A549 (cell line): Measurements from ENCODE around the gene R3HDM2. TPM values are rescaled to one million over a fixed set of nuclear protein-coding genes. Genes with fewer than 3 reads are reported as not detected.
"Not testable (repeated sequence)": the region's sequence is repeated elsewhere in the genome, so short reads cannot be mapped to it uniquely, and the experiment has no call there.

ENCODE experiments used
- ATAC-seq, 2 experiments: fragments of 200-7000 bp in 1 of 2; fragments of >200 bp in 1 of 2; cut with Nextera tagmentation in 1 of 2; cut with Tn5 transposase in 1 of 2; 3 replicates each; pipeline versions ENCODE4 v1.8.0 to v1.9.1; 2018 to 2020; ENCODE audit warnings: mild to moderate bottlenecking in 1 of 2, moderate library complexity in 1 of 2
- CTCF ChIA-PET: fragments of 300-600 bp; sonication (Branson Sonifier 250); formaldehyde crosslinking; extraction: SDS; loops from one replicate; lab custom pipeline; 2021; ENCODE audit warnings: antibody characterized with exemption, inconsistent platforms; lab: Yijun Ruan, JAX
- POLR2A ChIA-PET: fragments of 350-600 bp; formaldehyde crosslinking; extraction: SDS; loops from one replicate; lab custom pipeline; 2021; ENCODE audit warnings: antibody characterized with exemption, inconsistent platforms; lab: Yijun Ruan, JAX
- DNase-seq, 2 experiments: peaks; one replicate each; pipeline versions ENCODE4 v3.0.0 to v3.0.0-alpha.2; 2011 to 2016; ENCODE audit warnings: low read depth in 1 of 2, low spot score in 1 of 2
- FAIRE-seq: peaks from 2 replicates; lab custom pipeline; 2011; peaks lifted over from hg19 to GRCh38; lab: Jason Lieb, UNC
- H3K27ac ChIP-seq, 2 experiments: fragments of >200 bp; sonication (Bioruptor Twin); formaldehyde crosslinking; 3 replicates each; pipeline ENCODE4 v1.5.1; 2016 to 2017
- H3K4me1 ChIP-seq: fragments of >200 bp; sonication (Bioruptor Twin); formaldehyde crosslinking; 3 replicates; pipeline ENCODE4 v1.6.1; 2016
- H3K4me2 ChIP-seq: fragments of >200 bp; sonication (Bioruptor Twin); formaldehyde crosslinking; 3 replicates; pipeline ENCODE4 v1.6.1; 2016
- H3K4me3 ChIP-seq: fragments of >200 bp; sonication (Bioruptor Twin); formaldehyde crosslinking; 3 replicates; pipeline ENCODE4 v1.5.1; 2016
- H3K9me3 ChIP-seq: fragments of >200 bp; sonication (Bioruptor Twin); formaldehyde crosslinking; 3 replicates; pipeline ENCODE4 v1.6.1; 2016
- BHLHE40 ChIP-seq: IDR thresholded peaks from 2 replicates; pipeline ENCODE4 v1.6.1; 2012; ENCODE audit warnings: low read depth, low read length, inconsistent platforms
- CEBPB ChIP-seq, 2 experiments: fragments of >200 bp in 1 of 2; sonication (Bioruptor Twin) in 1 of 2; formaldehyde crosslinking in 1 of 2; IDR thresholded peaks; 2 replicates each; pipeline ENCODE4 v1.6.1; 2012 to 2016
- CHD4 ChIP-seq: fragments of 200-600 bp; sonication (generic); IDR thresholded peaks from 2 replicates; pipeline ENCODE4 v1.6.1; 2016; ENCODE audit warnings: antibody characterized with exemption, mild to moderate bottlenecking, borderline replicate concordance
- E2F6 ChIP-seq: IDR thresholded peaks from 2 replicates; pipeline ENCODE4 v1.6.1; 2012; ENCODE audit warnings: low read depth, borderline replicate concordance
- EHF ChIP-seq: fragments of 250-450 bp; sonication (Bioruptor Pico); IDR thresholded peaks from 2 replicates; pipeline ENCODE4 v1.5.0; 2020; ENCODE audit warnings: mild to moderate bottlenecking
- EHMT2 ChIP-seq: fragments of 200-600 bp; sonication (generic); IDR thresholded peaks from 2 replicates; pipeline ENCODE4 v1.6.1; 2016; ENCODE audit warnings: antibody characterized with exemption, low read depth, mild to moderate bottlenecking, moderate library complexity
- ELK1 ChIP-seq: fragments of 150-350 bp; IDR thresholded peaks from 2 replicates; pipeline ENCODE4 v1.6.1; 2014; ENCODE audit warnings: low read depth, mild to moderate bottlenecking, low read length
- EP300 ChIP-seq, 2 experiments: fragments of >200 bp; sonication (Bioruptor Twin); formaldehyde crosslinking; IDR thresholded peaks; 2 replicates in 1 of 2; 3 replicates in 1 of 2; pipeline ENCODE4 v1.6.1; 2016 to 2017
- ESRRA ChIP-seq: fragments of 150-350 bp; IDR thresholded peaks from 2 replicates; pipeline ENCODE4 v1.6.1; 2014; ENCODE audit warnings: mild to moderate bottlenecking, low read length, borderline replicate concordance
- FOSB ChIP-seq: fragments of 250-450 bp; sonication (Bioruptor Pico); IDR thresholded peaks from 2 replicates; pipeline ENCODE4 v1.5.0; 2020; ENCODE audit warnings: mild to moderate bottlenecking, moderate library complexity
- HDAC2 ChIP-seq: fragments of 200-600 bp; sonication (generic); IDR thresholded peaks from 2 replicates; pipeline ENCODE4 v1.6.1; 2016
- HOXB5 ChIP-seq: fragments of 250-450 bp; sonication (Bioruptor Pico); IDR thresholded peaks from 2 replicates; pipeline ENCODE4 v1.5.0; 2020; ENCODE audit warnings: mild to moderate bottlenecking, moderate library complexity
- JUN ChIP-seq, 2 experiments: fragments of >200 bp; sonication (Bioruptor Twin); formaldehyde crosslinking; IDR thresholded peaks; 2 replicates in 1 of 2; 3 replicates in 1 of 2; pipeline ENCODE4 v1.6.1; 2016 to 2017
- JUNB ChIP-seq: fragments of >200 bp; sonication (Bioruptor Twin); formaldehyde crosslinking; IDR thresholded peaks from 2 replicates; pipeline ENCODE4 v1.6.1; 2016
- KDM1A ChIP-seq: fragments of 200-600 bp; sonication (generic); IDR thresholded peaks from 2 replicates; pipeline ENCODE4 v1.6.1; 2016; ENCODE audit warnings: low read depth, mild to moderate bottlenecking
- MAFK ChIP-seq: fragments of 450-650 bp; IDR thresholded peaks from 2 replicates; pipeline ENCODE4 v1.6.1; 2014; ENCODE audit not compliant: partially characterized antibody
- MAZ ChIP-seq: fragments of 150-350 bp; IDR thresholded peaks from 2 replicates; pipeline ENCODE4 v1.6.1; 2014; ENCODE audit warnings: antibody characterized with exemption, low read depth, low read length, borderline replicate concordance
- NFE2L2 ChIP-seq: fragments of 150-350 bp; conservative IDR thresholded peaks from 2 replicates; pipeline ENCODE4 v1.6.1; 2014; ENCODE audit warnings: low read length
- RAD21 ChIP-seq, 2 experiments: fragments of >200 bp in 1 of 2; sonication (Bioruptor Twin) in 1 of 2; formaldehyde crosslinking in 1 of 2; IDR thresholded peaks in 1 of 2; conservative IDR thresholded peaks in 1 of 2; 2 replicates in 1 of 2; 3 replicates in 1 of 2; pipeline ENCODE4 v1.6.1; 2012 to 2018; ENCODE audit warnings: inconsistent platforms in 1 of 2
- RARB ChIP-seq: fragments of 250-450 bp; sonication (Bioruptor Pico); IDR thresholded peaks from 2 replicates; pipeline ENCODE4 v1.8.0; 2021; ENCODE audit warnings: mild to moderate bottlenecking, moderate library complexity
- RCOR1 ChIP-seq: fragments of 150-350 bp; IDR thresholded peaks from 2 replicates; pipeline ENCODE4 v1.6.1; 2014; ENCODE audit warnings: antibody characterized with exemption, low read length, low read depth
- REST ChIP-seq: fragments of 200-600 bp; sonication (generic); IDR thresholded peaks from 2 replicates; pipeline ENCODE4 v1.6.1; 2016; ENCODE audit warnings: antibody characterized with exemption, mild to moderate bottlenecking, moderate library complexity
- RNF2 ChIP-seq: fragments of 200-600 bp; sonication (generic); IDR thresholded peaks from 2 replicates; pipeline ENCODE4 v1.6.1; 2016; ENCODE audit warnings: low read depth, mild to moderate bottlenecking, antibody characterized with exemption, moderate library complexity, borderline replicate concordance
- SMC3 ChIP-seq: fragments of >200 bp; sonication (Bioruptor Twin); formaldehyde crosslinking; IDR thresholded peaks from 3 replicates; pipeline ENCODE4 v1.6.1; 2018; ENCODE audit warnings: inconsistent platforms
- SREBF2 ChIP-seq: fragments of 450-650 bp; IDR thresholded peaks from 2 replicates; pipeline ENCODE4 v1.6.1; 2014; ENCODE audit warnings: mild to moderate bottlenecking, moderate library complexity
- USF2 ChIP-seq: fragments of 450-650 bp; IDR thresholded peaks from 2 replicates; pipeline ENCODE4 v1.6.1; 2014; ENCODE audit warnings: antibody characterized with exemption
- WGBS: methylation state at CpG from one replicate; pipeline ENCODE4 v1.1.6; 2017; ENCODE audit errors: missing lambda C conversion rate; 5-methylcytosine and 5-hydroxymethylcytosine counted together
- polyA plus RNA-seq, 4 experiments: library from polyadenylated mRNA; depleted of rRNA in 3 of 4; stranded (reverse); fragments of >200 nt; fragmentation: RNase III in 1 of 4; extraction: RNeasy Plus Mini Kit Qiagen cat#74134 plus additional on column Dnase treatment in 1 of 4; gene quantifications; 2 replicates in 3 of 4; 3 replicates in 1 of 4; pipeline ENCODE4 v1.2.3, GENCODE V29; 2011 to 2017
- TF ChIP-seq, protein P1 (sequence below): IDR thresholded peaks from 2 replicates; pipeline ENCODE4 v1.6.1; 2012

R3HDM2 gene
- polyA plus RNA-seq, 2 of the 4 experiments (the other 2 are of a cell fraction) = 14.0 to 30.6 TPM

DNA sequence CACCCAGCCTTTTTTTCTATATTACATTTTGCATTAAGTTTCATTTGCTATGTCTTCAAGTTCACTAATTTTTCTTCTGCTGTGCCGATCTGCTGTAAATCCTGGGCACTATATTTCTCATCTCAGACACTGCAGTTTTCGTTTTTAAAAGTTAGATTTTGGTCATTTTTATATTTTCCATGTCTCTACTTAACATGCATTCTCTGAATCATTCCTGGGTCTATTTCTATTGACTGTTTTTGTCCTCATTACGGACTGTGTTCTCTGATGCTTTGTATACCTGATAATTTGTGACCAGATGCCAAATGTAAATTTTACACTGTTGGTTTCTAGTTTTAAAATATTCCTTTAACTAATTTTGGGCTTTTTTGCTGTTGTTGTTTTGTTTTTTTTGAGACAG lies 64.5 kb downstream of the R3HDM2 start:
- Histone ChIP-seq H3K4me1 (peaks cover 40% of the 10 kb centered on the region), H3K4me3 (no peak overlapping the region), H3K9me3 (peaks cover 24% of the 10 kb centered on the region), H3K4me2 (no peak overlapping the region), H3K27ac (no peak overlapping the region)
- WGBS = 83% methylated on average over 3 of the region's 3 CpGs
- FAIRE-seq (no peak), ATAC-seq (no peak), DNase-seq (no peak)
- POLR2A ChIA-PET = no interaction called here
- CTCF ChIA-PET = interaction anchor here (2.7 to 3.2 kb wide), 2 partner anchors 59 to 87 kb away, joined by 18 to 20 read pairs; no protein-coding TSS in a partner anchor
- TF ChIP-seq CHD4 (no peak), ESRRA (no peak), CEBPB (IDR thresholded peaks at IDR 0.05) (no peak), EP300 (IDR thresholded peaks at IDR 0.05) (no peak), EHF (CRISPR knock-in tag) (no peak), FOSB (CRISPR knock-in tag) (no peak), SMC3 (no peak), RAD21 (conservative IDR thresholded peaks at IDR 0.05 in 1 of 2, IDR thresholded peaks at IDR 0.05 in 1 of 2) (no peak), REST (no peak), RNF2 (no peak), JUN (IDR thresholded peaks at IDR 0.05) (no peak), MAZ (no peak), E2F6 (no peak), EHMT2 (no peak)
- TF ChIP-seq, protein P1, sequence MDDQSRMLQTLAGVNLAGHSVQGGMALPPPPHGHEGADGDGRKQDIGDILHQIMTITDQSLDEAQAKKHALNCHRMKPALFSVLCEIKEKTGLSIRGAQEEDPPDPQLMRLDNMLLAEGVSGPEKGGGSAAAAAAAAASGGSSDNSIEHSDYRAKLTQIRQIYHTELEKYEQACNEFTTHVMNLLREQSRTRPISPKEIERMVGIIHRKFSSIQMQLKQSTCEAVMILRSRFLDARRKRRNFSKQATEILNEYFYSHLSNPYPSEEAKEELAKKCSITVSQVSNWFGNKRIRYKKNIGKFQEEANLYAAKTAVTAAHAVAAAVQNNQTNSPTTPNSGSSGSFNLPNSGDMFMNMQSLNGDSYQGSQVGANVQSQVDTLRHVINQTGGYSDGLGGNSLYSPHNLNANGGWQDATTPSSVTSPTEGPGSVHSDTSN = no peak

DNA sequence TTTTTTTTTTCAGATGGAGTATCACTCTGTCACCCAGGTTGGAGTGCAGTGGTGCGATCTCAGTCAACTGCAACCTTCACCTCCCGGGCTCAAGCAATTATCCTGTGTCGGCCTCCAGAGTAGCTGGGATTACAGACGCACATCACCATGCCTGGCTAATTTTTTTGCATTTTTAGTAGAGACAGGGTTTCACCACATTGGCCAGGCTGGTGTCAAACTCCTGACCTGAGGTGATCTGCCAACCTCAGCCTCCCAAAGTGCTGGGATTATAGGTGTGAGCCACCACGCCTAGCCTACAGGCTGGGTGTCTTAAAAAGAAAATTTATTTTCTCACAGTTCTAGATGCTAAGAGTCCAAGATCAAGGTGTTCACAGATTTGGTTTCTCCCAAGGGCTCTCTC lies 66.7 kb downstream of the R3HDM2 start:
- H3K4me3 ChIP-seq, DNase-seq, ATAC-seq, H3K27ac ChIP-seq, POLR2A ChIA-PET, H3K4me2 ChIP-seq, FAIRE-seq, CTCF ChIA-PET: not testable (repeated sequence)
- Histone ChIP-seq H3K9me3 (peaks cover 24% of the 10 kb centered on the region), H3K4me1 (peaks cover 20% of the 10 kb centered on the region)
- 97% methylated on average over 5 of the region's 5 CpGs for WGBS

DNA sequence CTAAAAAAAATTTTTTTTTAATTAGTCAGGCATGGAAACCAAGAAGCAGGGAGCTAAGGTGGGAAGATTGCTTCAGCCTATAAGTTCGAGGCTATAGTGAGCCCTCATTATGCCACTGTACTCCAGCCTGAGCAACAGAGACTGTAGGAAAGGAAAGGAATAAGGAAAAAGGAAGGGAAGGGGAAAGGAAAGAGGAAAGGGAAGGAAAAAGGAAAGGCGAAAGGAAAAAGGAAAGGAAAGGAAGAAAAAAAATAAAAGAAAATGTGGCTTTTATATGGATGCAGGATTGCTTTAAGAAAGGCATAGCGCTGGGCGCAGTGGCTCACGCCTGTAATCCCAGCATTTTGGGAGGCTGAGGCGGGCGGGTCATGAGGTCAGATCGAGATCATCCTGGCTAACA lies 70.4 kb downstream of the R3HDM2 start:
- Histone ChIP-seq H3K4me2 (no peak overlapping the region), H3K4me3 (no peak overlapping the region), H3K9me3 (0 out of 3 replicates have a peak, but pooled peaks cover 2% of the 10 kb centered on the region), H3K27ac (no peak overlapping the region), H3K4me1 (peaks cover 6% of the 10 kb centered on the region; the same call in 1 of the 3 replicates)
- ATAC-seq (no peak), FAIRE-seq (no peak), DNase-seq (no peak)
- CTCF ChIA-PET = interaction anchor here (0.7 to 2.3 kb wide), 4 partner anchors 53 to 97 kb away, joined by 3 to 9 read pairs (median 6); no protein-coding TSS in a partner anchor
- POLR2A ChIA-PET = no interaction called here
- 86% methylated on average over 8 of the region's 8 CpGs for WGBS
- TF ChIP-seq MAFK (no peak), RNF2 (no peak), SREBF2 (no peak), NFE2L2 (no peak), RCOR1 (no peak), E2F6 (no peak), RARB (CRISPR knock-in tag) (no peak), HDAC2 (no peak), BHLHE40 (no peak), USF2 (no peak), HOXB5 (CRISPR knock-in tag) (no peak), ELK1 (no peak), KDM1A (no peak), JUNB (no peak)
